Measurements from ENCODE around the gene HS3ST3A1. TPM values are rescaled to one million over a fixed set of nuclear protein-coding genes. Genes with fewer than 3 reads are reported as not detected.
A peak's percentile ranks its signal among the peaks of the same experiment; 100 is the strongest.

Gene HS3ST3A1
- polyA plus RNA-seq, 1 experiment, result 6.6 TPM

- H3K4me3 ChIP-seq (ENCODE audit: low read depth, low read length), result no peak overlapping the region
- H3K27ac ChIP-seq (ENCODE audit: low read depth, low read length), result no peak overlapping the region
- TF ChIP-seq CTCF (IDR thresholded peaks at IDR 0.05; ENCODE audit: low read depth, low read length), result no peak
- DNase-seq (ENCODE audit: low read depth, low spot score), result no peak
- no peaks in the 10 kb centered on the region; the same call in 1 of the 2 replicates for H3K9me3 ChIP-seq (ENCODE audit: control insufficient read depth, insufficient read depth, low read length)
- ChIA-PET CTCF (no interaction called here), POLR2A (no interaction called here)
- H3K27me3 ChIP-seq (ENCODE audit: control insufficient read depth, insufficient read depth, low read length), result no peaks in the 10 kb centered on the region
These were observed 14.0 kb downstream of the HS3ST3A1 start for GRCh38 chr17:13587487-13588338.

- no peak for DNase-seq (ENCODE audit: low read depth, low spot score)
- peak overlapping the region; percentile 33 for H3K27ac ChIP-seq (ENCODE audit: low read depth, low read length)
- no peaks in the 10 kb centered on the region; the same call in 1 of the 2 replicates for H3K9me3 ChIP-seq (ENCODE audit: control insufficient read depth, insufficient read depth, low read length)
- no peak for TF ChIP-seq CTCF (IDR thresholded peaks at IDR 0.05; ENCODE audit: low read depth, low read length)
- H3K27me3 ChIP-seq (ENCODE audit: control insufficient read depth, insufficient read depth, low read length), result no peaks in the 10 kb centered on the region
- ChIA-PET CTCF (interaction anchor here (0.7 kb wide), 1 partner anchor 74 kb away, joined by 3 read pairs; no protein-coding TSS in a partner anchor), POLR2A (interaction anchor here (0.7 kb wide), 1 partner anchor 251 kb away, joined by 3 read pairs; no protein-coding TSS in a partner anchor)
- H3K4me3 ChIP-seq (ENCODE audit: low read depth, low read length), result no peak overlapping the region
These were observed 17.0 kb downstream of the HS3ST3A1 start for GRCh38 chr17:13584701-13585080.

GRCh38 chr17:13583996-13584700 is 17.6 kb downstream of the HS3ST3A1 start:
- Histone ChIP-seq H3K27me3 (ENCODE audit: control insufficient read depth, insufficient read depth, low read length) (no peaks in the 10 kb centered on the region), H3K27ac (ENCODE audit: low read depth, low read length) (no peak overlapping the region), H3K9me3 (ENCODE audit: control insufficient read depth, insufficient read depth, low read length) (no peaks in the 10 kb centered on the region; the same call in 1 of the 2 replicates), H3K4me3 (ENCODE audit: low read depth, low read length) (no peak overlapping the region)
- no peak for TF ChIP-seq CTCF (IDR thresholded peaks at IDR 0.05; ENCODE audit: low read depth, low read length)
- DNase-seq (ENCODE audit: low read depth, low spot score), result no peak
- ChIA-PET CTCF (no interaction called here), POLR2A (no interaction called here)

GRCh38 chr17:13582776-13583547 is 18.8 kb downstream of the HS3ST3A1 start:
- no peaks in the 10 kb centered on the region for H3K27me3 ChIP-seq (ENCODE audit: control insufficient read depth, insufficient read depth, low read length)
- DNase-seq (ENCODE audit: low read depth, low spot score), result no peak
- TF ChIP-seq CTCF (IDR thresholded peaks at IDR 0.05; ENCODE audit: low read depth, low read length), result no peak
- ChIA-PET POLR2A (no interaction called here), CTCF (no interaction called here)
- peak overlapping the region; percentile 80 for H3K27ac ChIP-seq (ENCODE audit: low read depth, low read length)
- no peaks in the 10 kb centered on the region; the same call in 1 of the 2 replicates for H3K9me3 ChIP-seq (ENCODE audit: control insufficient read depth, insufficient read depth, low read length)
- peak overlapping the region; percentile 40 for H3K4me3 ChIP-seq (ENCODE audit: low read depth, low read length)
